Putamen (tissue), 1 donor: ENCODE data around the gene DPP10.

Experiments used
- DNase-seq: peaks from one replicate; pipeline ENCODE4 v3.0.0-alpha.2; 2016; ENCODE audit warnings: low spot score

The DPP10 gene

GRCh38 chr2:115161081-115161770, 718.8 kb downstream of the DPP10 start:
- no peak for DNase-seq

GRCh38 chr2:115161771-115162493, 719.5 kb downstream of the DPP10 start:
- DNase-seq, result no peak

GRCh38 chr2:115162494-115163293, 720.3 kb downstream of the DPP10 start:
- no peak for DNase-seq

GRCh38 chr2:115163572-115163971, 721.1 kb downstream of the DPP10 start:
- DNase-seq, result no peak

- DNase-seq, result no peak
These were observed 723.2 kb downstream of the DPP10 start for GRCh38 chr2:115165529-115166109.

- no peak for DNase-seq
These were observed 726.0 kb downstream of the DPP10 start for GRCh38 chr2:115168457-115168856.

GRCh38 chr2:115169814-115170213, 727.4 kb downstream of the DPP10 start:
- no peak for DNase-seq

GRCh38 chr2:115171751-115172150, 729.3 kb downstream of the DPP10 start:
- no peak for DNase-seq

GRCh38 chr2:115174651-115175050, 732.2 kb downstream of the DPP10 start:
- DNase-seq, result no peak

- DNase-seq, result no peak
These were observed 740.7 kb downstream of the DPP10 start for GRCh38 chr2:115183144-115183543.

- no peak for DNase-seq
These were observed 748.0 kb downstream of the DPP10 start for GRCh38 chr2:115190459-115190858.

GRCh38 chr2:115194623-115195022, 752.2 kb downstream of the DPP10 start:
- DNase-seq, result no peak

- no peak for DNase-seq
These were observed 754.1 kb downstream of the DPP10 start for GRCh38 chr2:115196587-115196986.

- DNase-seq, result peak; percentile 16
These were observed 757.5 kb downstream of the DPP10 start for GRCh38 chr2:115199966-115200365.

GRCh38 chr2:115201386-115201785, 758.9 kb downstream of the DPP10 start:
- no peak for DNase-seq

GRCh38 chr2:115208493-115209164, 766.2 kb downstream of the DPP10 start:
- DNase-seq, result no peak

- no peak for DNase-seq
These were observed 771.6 kb downstream of the DPP10 start for GRCh38 chr2:115214050-115214449.

GRCh38 chr2:115219296-115219695, 776.9 kb downstream of the DPP10 start:
- DNase-seq, result no peak

- DNase-seq, result no peak
These were observed 791.7 kb downstream of the DPP10 start for GRCh38 chr2:115234186-115234585.

- no peak for DNase-seq
These were observed 792.3 kb downstream of the DPP10 start for GRCh38 chr2:115234737-115235136.

- no peak for DNase-seq
These were observed 805.6 kb downstream of the DPP10 start for GRCh38 chr2:115248066-115248465.

- no peak for DNase-seq
These were observed 834.9 kb downstream of the DPP10 start for GRCh38 chr2:115277366-115277765.
